Activated CD8-positive, alpha-beta memory T cell treated with anti-CD3 and anti-CD28 coated beads for 36 hours (primary cell): ENCODE data around the gene IFIT1B. TPM values are rescaled to one million over a fixed set of nuclear protein-coding genes. Genes with fewer than 3 reads are reported as not detected.
"Not testable (repeated sequence)": the region's sequence is repeated elsewhere in the genome, so short reads cannot be mapped to it uniquely, and the experiment has no call there.

Experiments
- CTCF ChIA-PET: fragments of 350-600 bp; sonication (Branson Sonifier 250); formaldehyde crosslinking; loops from one replicate; lab custom pipeline; 2021; ENCODE audit warnings: antibody characterized with exemption; lab: Charles Lee
- POLR2A ChIA-PET: fragments of 350-600 bp; sonication (Branson Sonifier 250); formaldehyde crosslinking; loops from one replicate; lab custom pipeline; 2021; ENCODE audit warnings: antibody characterized with exemption; lab: Charles Lee
- total RNA-seq, 2 experiments: library from RNA; stranded (reverse); gene quantifications; one replicate each; pipeline ENCODE4 v1.2.3, GENCODE V29; 2021

Gene IFIT1B
- total RNA-seq = not detected

DNA sequence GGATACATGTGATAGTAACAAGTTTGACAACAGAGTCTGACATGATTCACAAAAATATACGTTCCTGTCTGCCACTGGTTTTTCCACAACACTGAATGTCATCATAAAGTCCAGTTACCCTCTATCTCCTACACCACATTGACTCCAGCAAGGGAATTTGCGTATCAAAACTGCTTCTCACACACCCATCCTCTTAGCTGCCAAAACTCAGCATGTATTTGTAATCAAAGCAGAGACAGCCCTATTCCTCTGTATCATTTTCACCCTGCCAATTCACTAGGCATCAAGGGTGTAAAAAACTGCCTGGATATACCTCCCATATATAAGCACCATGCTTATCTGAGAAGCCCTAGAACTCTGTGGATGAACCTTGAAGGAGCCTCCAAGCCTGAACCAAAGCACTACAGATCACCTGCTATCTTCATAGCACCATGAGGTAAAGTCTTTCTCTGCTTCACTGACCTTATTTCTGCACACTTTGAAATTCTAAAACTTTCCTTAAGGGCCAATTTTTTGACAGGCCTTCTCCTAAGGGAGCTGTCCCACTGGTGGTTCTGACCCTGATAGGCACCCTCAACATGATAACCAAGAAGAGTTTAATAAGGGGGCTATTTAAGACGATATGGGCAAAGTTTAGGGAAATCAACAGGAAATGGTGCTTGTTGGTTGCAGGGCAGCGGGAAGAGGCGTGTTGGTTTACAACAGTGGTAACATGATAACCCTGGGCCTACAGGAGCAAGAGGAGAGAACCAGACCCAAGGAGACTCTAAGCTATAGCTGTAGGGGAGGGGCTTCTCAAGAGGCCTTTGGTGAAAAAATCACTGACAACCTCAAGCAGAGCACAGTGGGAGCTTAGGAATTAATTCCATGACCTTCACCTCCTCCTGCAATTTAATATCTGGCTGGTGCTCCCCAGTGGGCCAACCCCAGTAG is at the start of gene IFIT1B:
IFIT1B (plus strand) TSS at position 352 of the 933 bp plus-strand sequence; CDS start at position 432, 80 bp downstream.
- ChIA-PET POLR2A (no interaction called here), CTCF (no interaction called here)

- CTCF ChIA-PET = no interaction called here
- POLR2A ChIA-PET = no interaction called here
Observed at GRCh38 chr10:89329151-89329550, 48.7 kb upstream of the IFIT1B start.

DNA sequence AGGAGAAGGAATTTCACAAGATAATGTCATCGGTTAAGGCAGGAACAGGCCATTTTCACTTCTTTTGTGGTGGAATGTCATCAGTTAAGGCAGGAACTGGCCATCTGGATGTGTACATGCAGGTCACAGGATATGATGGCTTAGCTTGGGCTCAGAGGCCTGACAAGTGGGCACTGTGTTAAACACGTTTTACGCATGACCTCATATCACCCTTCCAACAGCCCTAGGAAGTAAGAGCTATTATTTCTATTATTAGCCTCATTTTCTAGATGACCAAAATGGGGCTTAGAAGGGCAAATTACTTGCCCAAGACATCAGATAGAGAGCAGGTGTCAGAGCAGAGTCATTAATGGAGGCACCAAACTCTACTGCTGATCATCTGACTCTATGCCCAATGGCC is 47.8 kb upstream of the IFIT1B start:
- CTCF ChIA-PET, POLR2A ChIA-PET: not testable (repeated sequence)

GRCh38 chr10:89330537-89331212 is 47.2 kb upstream of the IFIT1B start:
- ChIA-PET POLR2A (no interaction called here), CTCF (no interaction called here)

DNA sequence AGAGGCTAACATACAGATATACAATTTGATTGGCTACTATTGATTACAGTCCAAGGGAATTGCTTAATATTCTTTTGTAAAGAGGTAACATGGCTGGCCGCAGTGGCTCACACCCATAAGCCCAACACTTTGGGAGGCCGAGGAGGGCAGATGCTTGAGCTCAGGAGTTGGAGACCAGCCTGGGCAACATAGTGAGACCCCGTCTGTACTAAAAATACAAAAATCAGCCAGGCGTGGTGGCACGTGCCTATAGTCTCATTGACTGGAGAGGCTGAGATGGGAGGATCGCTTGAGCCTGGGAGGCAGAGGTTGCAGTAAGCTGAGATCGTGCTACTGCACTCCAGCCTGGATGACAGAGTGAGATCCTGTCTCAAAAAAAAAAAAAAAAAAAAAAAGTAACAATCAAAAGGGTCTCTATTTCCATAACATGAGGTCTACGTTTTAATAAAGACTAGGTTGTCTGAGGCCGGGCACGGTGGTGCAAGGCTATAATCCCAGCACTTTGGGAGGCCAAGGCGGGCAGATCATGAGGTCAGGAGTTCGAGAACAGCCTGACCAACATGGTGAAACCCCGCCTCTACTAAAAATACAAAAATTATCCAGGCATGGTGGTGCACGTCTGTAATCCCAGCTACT is 46.3 kb upstream of the IFIT1B start:
- CTCF ChIA-PET = interaction anchor here (0.7 to 0.9 kb wide), 2 partner anchors 8 to 166 kb away, joined by 4 read pairs; no protein-coding TSS in a partner anchor
- POLR2A ChIA-PET = not testable (repeated sequence)

DNA sequence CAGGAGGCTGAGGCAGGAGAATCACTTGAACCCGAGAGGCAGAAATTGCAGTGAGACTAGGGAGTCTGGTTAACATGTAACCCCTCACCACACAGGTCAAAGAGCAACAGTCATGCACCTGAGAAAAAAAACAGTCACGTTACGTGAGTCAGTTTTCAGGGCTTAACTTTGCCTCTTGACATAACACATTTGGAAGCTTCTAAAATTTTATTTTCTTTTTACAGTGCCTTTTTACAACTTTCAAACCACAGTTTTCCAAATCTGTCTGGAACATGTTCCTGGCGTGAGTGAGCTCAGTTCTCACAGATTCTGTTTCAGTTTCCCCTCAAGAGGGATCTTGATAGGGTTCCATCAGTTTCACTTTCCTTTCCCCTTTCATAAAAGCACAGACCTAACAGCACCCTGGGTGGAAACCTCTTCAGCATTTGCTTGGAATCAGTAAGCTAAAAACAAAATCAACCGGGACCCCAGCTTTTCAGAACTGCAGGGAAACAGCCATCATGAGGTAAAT is 45.7 kb upstream of the IFIT1B start:
- ChIA-PET POLR2A (no interaction called here), CTCF (interaction anchor here (0.9 kb wide), 1 partner anchor 8 kb away, joined by 4 read pairs; no protein-coding TSS in a partner anchor)

GRCh38 chr10:89335226-89335625 is 42.6 kb upstream of the IFIT1B start:
- ChIA-PET POLR2A (interaction anchor here (0.7 kb wide), 2 partner anchors 84 to 374 kb away, joined by 3 to 6 read pairs; no protein-coding TSS in a partner anchor), CTCF (interaction anchor here (0.8 kb wide), 1 partner anchor 30 kb away, joined by 3 read pairs; no protein-coding TSS in a partner anchor)

GRCh38 chr10:89336241-89336640 is 41.6 kb upstream of the IFIT1B start:
- CTCF ChIA-PET = no interaction called here
- POLR2A ChIA-PET = no interaction called here

GRCh38 chr10:89337484-89337883 is 40.4 kb upstream of the IFIT1B start:
- ChIA-PET CTCF (interaction anchor here (0.6 kb wide), 1 partner anchor 188 kb away, joined by 5 read pairs; no protein-coding TSS in a partner anchor), POLR2A (no interaction called here)

- POLR2A ChIA-PET = no interaction called here
Observed at GRCh38 chr10:89338713-89339112, 39.1 kb upstream of the IFIT1B start.

GRCh38 chr10:89339875-89340274 is 38.0 kb upstream of the IFIT1B start:
- ChIA-PET CTCF (no interaction called here), POLR2A (no interaction called here)

More at GRCh38 chr10:89338713-89339112, 39.1 kb upstream of the IFIT1B start:
- CTCF ChIA-PET = no interaction called here

DNA sequence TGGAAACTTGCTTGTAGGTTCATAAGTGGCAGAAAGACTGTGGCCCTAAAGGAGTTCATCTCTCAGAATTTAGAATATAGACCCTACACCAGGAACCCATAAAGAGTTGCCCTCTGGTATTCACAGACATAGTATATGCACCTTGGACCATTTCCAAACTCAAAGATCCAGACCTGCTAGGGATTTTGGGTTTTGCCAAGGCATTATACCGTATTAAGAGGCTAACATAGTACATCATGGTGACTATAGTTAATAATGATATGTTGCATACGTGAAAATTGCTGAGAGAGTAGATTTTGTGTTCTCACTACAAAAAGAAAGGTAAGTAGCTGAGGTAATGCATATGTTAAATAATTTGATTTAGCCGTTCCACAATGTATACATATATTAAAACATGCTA is 36.2 kb upstream of the IFIT1B start:
- POLR2A ChIA-PET = no interaction called here
- CTCF ChIA-PET = no interaction called here

DNA sequence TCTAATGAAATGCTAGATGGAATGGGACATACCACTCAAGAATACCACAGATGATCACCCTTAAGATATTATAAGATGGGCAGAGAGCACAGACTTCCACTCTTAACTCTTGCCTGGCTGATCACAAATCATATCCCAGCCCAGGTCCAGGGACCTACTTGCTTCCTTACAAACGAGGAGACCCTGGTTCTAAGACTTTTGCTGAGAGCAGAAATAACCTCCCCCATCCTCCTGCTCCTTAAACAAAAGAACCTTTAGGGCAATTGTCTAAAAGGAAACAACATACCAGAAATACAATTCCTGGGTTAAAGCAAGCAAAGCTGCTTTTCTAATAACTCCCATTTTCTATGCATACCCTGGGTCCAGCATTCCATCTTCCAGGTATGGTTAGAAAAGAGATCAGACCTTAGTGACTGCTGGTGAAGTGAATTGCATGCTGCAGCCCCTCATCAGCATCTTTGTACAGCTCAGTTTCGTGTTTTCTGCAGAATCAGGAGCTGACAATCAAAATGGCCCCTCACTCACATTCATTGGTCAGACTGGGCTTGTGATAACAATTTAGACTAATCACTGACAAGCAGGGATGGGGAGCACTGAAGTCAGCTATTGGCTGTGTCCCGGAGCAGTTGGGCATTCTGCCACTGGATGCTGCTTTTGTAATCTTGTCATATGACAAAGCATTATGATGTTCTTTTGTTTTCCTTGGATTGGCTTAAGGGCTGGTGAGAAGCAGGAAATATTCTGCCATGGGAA is 35.5 kb upstream of the IFIT1B start:
- ChIA-PET CTCF (no interaction called here), POLR2A (no interaction called here)

DNA sequence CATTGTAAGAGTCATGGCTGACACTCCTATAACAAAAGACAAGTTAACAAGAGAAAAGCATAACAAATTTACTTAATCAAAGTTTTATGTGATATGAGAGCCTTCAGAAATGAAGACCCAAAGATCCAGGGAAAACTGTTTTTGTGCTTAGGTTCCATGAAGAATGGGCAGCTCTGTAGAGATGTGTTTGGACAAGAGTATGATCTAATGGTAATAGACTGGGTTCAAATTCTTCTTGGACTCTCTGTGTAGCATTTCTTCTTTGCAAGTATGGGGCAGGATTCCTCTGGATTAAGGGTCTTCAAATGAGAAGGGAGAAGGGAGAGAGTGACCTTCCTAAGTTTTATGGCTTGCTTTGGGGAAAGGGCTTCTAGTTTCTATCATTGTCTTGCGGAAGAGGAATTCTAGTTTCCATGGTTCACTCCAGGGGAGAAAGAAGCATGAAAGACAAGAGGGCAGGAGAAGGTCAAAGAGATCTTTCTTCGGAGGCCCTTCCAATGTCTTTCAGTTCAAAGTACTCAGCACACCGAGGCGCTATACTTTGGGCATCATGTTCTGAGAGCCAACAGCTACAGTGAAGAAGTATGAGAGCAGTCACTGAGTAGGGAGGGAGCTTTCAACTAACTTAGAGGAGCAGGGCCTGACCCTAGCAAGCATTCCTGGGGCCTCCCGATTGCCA is 34.6 kb upstream of the IFIT1B start:
- POLR2A ChIA-PET = no interaction called here
- CTCF ChIA-PET = no interaction called here

- CTCF ChIA-PET = no interaction called here
Observed at GRCh38 chr10:89344156-89344555, 33.7 kb upstream of the IFIT1B start.

DNA sequence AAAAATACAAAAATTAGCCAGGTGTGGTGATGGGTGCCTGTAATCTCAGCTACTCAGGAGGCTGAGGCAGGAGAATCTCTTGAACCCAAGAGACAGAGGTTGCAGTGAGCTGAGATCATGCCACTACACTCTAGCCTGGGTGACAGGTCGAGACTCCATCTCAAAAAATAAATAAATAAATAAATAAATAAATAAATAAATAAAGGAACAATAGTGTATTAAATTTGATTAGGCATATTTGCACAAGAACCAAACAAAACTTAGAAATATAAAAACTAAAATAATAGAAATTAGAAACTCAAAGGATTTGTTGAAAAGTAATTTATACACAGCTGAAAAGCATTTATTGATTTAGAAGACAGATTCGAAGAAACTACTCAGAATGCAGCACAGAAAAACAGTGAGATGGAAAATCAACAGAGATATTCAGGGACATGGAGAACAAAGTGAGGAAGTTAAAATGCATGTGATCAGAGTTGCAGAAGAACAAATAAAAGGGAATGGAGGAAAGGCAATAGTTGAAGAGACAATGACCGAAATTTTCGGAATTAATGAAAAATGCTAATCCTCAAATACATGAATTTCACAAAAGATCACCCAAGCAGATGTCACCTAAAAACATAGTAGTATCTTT is 32.4 kb upstream of the IFIT1B start:
- ChIA-PET POLR2A (no interaction called here), CTCF (no interaction called here)

More at GRCh38 chr10:89344156-89344555, 33.7 kb upstream of the IFIT1B start:
- POLR2A ChIA-PET = no interaction called here

GRCh38 chr10:89346405-89347254 is 31.2 kb upstream of the IFIT1B start:
- ChIA-PET CTCF (no interaction called here), POLR2A (no interaction called here)
